GM21381 (cell line): ENCODE data around the gene PANK2.
A peak's percentile ranks its signal among the peaks of the same experiment; 100 is the strongest.
"Not testable (repeated sequence)": the region's sequence is repeated elsewhere in the genome, so short reads cannot be mapped to it uniquely, and the experiment has no call there.

Experiments
- ATAC-seq: cut with Tn5 transposase; IDR thresholded peaks from one replicate; pipeline ENCODE4 v1.9.1; 2021; ENCODE audit warnings: mild to moderate bottlenecking, moderate library complexity; ENCODE audit not compliant: unreplicated experiment

PANK2 gene

GRCh38 chr20:3888622-3889488 lies at the start of gene PANK2:
Gene PANK2 (plus strand): TSS chr20:3889387.
- peak; percentile 93 for ATAC-seq

- ATAC-seq = not testable (repeated sequence)
Observed at GRCh38 chr20:3840201-3840600, 49.0 kb upstream of the PANK2 start.

GRCh38 chr20:3842348-3842930 lies 46.7 kb upstream of the PANK2 start:
- ATAC-seq = no peak

DNA sequence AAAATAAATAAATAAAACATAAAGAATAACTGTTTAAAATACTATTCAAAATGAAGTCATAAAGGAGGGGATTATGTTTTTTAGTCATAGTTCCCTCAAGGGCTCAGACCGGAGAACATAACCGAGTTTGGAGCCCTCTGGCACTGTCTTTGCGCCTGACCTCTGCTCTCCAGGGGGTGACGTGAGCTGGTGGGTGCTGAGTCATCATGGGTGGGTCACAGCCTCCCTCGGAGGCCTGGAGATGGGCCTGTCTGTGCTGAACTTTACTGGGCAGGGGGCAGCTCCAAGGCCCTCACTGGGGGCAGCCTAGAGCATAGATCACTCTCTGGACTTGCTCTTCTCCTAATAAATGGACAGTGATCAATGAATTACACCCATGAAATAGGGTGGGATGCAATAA lies 45.7 kb upstream of the PANK2 start:
- ATAC-seq = no peak

GRCh38 chr20:3843990-3844619 lies 45.1 kb upstream of the PANK2 start:
- ATAC-seq = not testable (repeated sequence)

GRCh38 chr20:3846378-3846739 lies 42.8 kb upstream of the PANK2 start:
- ATAC-seq = no peak

GRCh38 chr20:3846740-3847428 lies 42.3 kb upstream of the PANK2 start, which contains the start of gene MAVS:
Gene MAVS (plus strand): TSS chr20:3846834. CDS start chr20:3854625, 7,791 bp downstream.
- ATAC-seq = peak; percentile 90

DNA sequence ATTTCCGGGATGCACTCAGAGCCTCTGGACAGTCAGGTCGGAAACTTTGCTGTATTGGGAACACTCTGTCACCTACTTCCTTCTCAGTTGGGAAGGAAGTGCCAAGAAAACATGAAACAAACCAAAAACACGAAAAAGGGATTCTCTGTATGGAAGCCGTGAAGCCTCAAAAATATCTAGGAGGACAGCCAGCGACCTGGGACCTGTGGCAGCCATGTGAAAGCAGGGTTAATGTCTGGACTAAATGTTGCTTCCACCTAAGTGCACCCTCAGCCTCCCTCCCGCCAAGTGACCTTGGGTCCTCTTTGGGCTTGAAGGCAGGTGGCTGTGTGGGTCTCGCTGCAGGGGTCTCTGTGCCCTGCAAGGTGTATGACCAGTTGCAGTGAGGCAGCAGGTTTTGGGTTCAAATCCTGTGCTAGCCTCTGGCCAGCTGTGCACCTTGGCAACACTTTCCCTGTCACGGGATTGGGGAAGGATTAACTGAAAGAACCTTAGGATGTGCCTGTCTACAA lies 41.7 kb upstream of the PANK2 start:
- ATAC-seq = no peak

- no peak for ATAC-seq
Observed at GRCh38 chr20:3848565-3848964, 40.6 kb upstream of the PANK2 start.

DNA sequence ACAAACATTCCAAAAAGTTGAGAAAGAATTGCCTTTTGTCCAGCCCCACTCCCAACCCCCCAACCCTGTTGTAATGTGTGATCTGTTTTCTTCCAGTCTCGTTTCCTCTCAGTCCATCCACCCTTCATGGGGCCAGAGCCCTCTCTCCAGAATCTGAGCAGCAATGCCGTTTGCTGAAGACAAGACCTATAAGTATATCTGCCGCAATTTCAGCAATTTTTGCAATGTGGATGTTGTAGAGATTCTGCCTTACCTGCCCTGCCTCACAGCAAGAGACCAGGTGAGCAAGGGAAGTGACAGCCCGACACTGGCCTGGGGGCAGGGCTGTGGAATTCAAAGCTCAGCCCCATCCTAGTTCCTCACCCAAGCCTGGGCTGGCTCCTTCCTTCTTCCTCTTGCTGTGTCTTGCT lies 34.7 kb upstream of the PANK2 start:
- ATAC-seq = no peak

DNA sequence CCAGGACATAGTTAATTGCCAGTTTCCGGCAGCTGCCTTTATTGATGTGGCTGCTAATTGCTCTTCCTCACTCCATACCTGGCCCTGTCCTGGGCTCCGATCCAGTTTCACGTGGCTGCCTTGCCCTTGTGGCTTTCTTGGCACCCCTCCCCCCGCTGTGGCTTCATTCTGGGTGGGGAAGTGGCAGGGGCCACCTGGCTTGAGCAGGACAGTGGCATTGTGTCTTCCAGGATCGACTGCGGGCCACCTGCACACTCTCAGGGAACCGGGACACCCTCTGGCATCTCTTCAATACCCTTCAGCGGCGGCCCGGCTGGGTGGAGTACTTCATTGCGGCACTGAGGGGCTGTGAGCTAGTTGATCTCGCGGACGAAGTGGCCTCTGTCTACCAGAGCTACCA lies 31.8 kb upstream of the PANK2 start:
- ATAC-seq = no peak

- no peak for ATAC-seq
Observed at GRCh38 chr20:3858689-3859088, 30.5 kb upstream of the PANK2 start.

GRCh38 chr20:3861191-3861590 lies 28.0 kb upstream of the PANK2 start:
- no peak for ATAC-seq

DNA sequence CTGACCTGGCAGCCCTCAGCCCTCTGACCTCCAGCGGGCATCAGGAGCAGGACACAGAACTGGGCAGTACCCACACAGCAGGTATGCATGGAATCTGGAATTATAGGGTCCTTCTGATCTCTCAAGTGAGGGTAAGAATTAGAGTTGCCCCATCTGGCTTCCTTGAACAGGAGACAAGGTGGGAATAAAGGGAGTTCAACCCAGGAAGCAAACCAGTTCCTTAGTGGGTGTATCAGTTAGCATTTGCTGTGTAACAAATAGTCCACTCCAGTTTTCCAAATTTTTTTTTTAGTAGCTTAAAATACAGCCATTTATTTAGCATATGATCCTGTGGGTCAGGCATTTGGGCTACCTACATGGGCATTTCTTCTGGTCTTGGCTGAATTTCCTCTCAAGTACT lies 26.9 kb upstream of the PANK2 start:
- no peak for ATAC-seq

DNA sequence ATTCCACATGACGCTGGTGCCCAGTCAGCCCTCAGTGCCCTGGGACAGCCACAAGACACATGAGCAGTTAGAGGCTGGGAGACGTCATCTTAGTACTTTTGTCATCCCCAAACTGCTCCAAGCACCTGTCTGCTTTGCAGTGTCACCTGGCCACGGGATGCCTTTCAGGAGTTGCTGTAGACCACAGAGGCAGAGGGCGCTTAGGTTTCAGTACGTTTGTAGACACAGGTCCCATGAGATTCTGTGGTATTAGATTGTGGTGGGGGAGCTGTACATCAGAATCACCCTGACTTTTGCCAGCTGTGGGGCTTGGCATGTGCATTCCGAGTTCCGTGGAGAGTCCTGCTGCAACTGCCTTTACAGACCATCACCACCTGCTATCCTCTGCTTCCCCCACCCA lies 25.9 kb upstream of the PANK2 start:
- no peak for ATAC-seq

DNA sequence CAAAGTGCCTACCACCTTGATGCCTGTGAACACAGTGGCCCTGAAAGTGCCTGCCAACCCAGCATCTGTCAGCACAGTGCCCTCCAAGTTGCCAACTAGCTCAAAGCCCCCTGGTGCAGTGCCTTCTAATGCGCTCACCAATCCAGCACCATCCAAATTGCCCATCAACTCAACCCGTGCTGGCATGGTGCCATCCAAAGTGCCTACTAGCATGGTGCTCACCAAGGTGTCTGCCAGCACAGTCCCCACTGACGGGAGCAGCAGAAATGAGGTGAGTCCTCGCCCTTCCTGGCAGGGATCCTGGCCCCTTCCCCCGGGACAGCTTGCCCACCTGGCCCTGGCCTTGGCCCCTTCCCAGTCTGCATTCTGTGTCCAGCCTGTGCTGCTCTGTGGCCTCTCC lies 24.7 kb upstream of the PANK2 start:
- no peak for ATAC-seq

DNA sequence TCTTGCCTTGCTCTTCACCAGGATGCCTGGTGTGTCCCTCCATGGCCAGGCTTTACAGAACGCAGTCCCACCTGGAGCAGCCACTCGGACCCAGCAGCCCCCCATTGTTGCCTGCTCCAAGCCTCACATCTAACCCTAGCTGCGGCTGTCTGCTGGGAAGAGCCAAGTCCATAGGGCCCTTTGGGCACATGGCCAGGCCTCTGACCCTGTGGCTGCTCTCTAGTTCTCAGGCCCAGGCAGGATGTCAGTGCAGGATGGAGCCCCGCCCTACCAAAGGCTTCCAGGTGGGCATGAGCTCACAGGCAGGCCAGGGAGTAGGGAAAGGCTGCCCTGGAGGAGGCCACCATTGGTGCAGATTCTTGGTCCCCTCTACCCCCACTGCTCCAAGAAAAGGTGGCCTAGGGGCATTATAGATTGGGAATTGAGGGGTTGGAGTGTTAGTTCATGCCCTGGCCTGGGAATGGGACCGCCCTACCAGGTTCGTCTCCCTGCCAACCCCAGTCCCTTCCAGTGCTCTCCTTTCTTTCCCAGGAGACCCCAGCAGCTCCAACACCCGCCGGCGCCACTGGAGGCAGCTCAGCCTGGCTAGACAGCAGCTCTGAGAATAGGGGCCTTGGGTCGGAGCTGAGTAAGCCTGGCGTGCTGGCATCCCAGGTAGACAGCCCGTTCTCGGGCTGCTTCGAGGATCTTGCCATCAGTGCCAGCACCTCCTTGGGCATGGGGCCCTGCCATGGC lies 23.9 kb upstream of the PANK2 start:
- ATAC-seq = no peak

- no peak for ATAC-seq
Observed at GRCh38 chr20:3865887-3866407, 23.2 kb upstream of the PANK2 start.

GRCh38 chr20:3866464-3866863 lies 22.7 kb upstream of the PANK2 start:
- ATAC-seq = no peak

- no peak for ATAC-seq
Observed at GRCh38 chr20:3867802-3868201, 21.4 kb upstream of the PANK2 start.
